Stimulated activated CD8-positive, alpha-beta memory T cell treated with anti-CD3 and anti-CD28 coated beads, Interleukin-4, amount 100 ng/mL, for 1 hour (primary cell): ENCODE measurements around the gene KIF16B.

Experiments used
- DNase-seq, 2 donors: peaks; one replicate each; pipeline ENCODE4 v3.0.0-alpha.2; 2020; ENCODE audit warnings: low read depth in 2 of 2, low spot score in 1 of 2

KIF16B gene

DNA sequence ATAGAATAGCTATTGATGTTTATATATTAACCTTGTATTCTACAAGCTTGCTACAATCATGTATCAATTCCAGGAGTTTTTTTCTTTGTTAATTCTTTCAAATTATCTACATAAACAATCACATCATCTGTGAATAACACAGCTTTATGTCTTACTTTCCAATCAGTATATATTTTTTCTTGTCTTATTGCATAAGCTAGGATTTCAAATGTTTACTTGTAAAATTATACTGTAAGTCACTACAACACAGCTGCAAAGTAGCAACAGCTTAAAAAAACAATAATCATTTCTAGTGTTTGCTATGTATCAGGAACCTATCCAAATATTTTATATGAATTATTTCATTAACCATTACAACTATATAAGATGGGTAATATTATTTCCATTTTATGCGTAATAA is 270.4 kb downstream of the KIF16B start:
- DNase-seq = no peak

DNA sequence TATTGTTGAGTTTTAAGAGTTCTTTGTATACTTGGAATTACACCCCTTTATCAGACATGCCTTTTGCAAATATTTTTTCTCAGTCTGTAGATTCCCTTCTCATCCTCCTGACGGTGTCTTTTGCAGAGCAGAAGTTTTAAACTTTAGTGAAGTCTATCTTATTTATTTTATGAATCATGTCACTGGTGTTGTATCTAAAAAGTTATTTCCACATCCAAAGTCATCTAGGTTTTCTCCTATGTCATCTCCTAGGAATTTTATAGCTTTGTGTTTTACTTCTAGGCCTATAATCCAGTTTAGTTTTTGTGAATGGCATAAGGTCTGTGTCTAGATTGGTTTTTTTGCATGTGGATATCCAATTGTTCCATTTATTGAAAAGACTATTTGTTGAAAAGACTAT is 271.3 kb downstream of the KIF16B start:
- DNase-seq = no peak

DNA sequence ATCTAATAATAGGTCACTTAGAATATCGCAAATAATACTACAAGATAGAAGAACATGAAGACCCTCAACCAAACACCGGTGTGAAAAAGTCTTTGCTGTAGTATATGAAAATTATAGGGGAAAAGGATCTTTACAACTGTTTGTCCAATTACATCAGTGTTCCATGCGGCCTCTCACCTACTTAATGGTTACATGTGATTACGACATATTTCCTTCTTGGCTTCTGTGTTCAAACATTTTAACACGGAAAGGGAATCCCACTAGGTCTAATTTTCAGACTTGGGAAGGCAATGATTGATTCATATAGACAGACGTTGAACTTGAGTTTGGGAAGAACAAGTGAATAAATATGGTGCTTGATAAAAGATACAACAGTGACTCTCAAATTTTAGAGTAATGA is 273.4 kb downstream of the KIF16B start:
- no peak for DNase-seq

DNA sequence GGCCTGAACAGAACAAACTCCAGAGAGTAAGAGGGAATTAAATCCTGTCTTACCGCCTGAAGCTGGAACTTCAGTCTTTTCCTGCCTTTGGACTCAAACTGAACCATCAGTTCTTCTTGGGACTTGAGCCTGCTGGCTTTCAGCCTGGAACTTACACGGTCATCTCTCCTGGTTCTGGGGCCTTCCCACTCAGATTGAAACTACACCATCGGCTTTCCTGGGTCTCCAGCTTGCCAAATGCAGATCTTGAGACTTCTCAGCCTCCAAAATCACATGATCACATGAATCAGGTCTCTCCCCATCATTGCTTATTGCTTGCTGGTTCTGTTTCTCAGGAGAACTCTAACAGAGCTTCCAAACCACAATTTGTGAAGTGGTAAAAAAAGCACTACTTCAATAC is 276.3 kb downstream of the KIF16B start:
- DNase-seq = no peak

DNA sequence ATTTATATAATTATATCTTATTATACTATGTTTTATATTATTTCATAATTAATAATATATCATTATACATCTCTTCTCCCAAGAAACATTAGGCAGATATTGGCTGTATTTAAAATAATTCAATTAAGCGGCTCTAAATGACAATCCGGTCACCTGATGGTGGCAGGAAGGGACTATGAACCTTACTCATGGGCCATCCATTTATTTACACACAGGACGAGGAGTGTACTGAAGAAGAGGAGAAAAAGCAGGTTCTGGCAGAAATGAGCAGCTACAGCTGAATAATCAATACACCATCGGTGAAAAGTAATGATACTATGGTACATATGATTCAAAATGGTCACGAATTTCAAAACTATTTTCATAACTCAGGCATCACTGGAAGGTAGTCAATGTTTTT is 277.7 kb downstream of the KIF16B start:
- DNase-seq = no peak

DNA sequence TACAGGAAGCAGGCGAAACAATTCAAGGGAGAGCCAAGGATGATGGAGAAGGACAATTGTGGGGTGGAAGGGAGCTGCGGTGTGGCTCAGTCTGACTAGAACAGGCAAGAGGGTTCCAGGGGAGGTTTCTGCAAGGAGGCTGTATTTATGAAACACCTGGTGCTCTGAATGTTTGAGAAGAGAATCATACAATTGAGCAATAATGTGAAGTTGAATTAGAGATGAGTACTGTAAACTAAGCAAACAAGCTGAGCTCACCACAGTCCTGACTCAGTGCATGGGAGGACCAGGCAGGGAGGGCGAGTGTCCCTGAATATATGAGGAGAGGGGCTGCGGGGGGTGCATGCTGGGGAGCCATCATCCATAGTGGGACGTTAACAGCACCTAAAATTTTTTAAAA is 279.7 kb downstream of the KIF16B start:
- DNase-seq = no peak

DNA sequence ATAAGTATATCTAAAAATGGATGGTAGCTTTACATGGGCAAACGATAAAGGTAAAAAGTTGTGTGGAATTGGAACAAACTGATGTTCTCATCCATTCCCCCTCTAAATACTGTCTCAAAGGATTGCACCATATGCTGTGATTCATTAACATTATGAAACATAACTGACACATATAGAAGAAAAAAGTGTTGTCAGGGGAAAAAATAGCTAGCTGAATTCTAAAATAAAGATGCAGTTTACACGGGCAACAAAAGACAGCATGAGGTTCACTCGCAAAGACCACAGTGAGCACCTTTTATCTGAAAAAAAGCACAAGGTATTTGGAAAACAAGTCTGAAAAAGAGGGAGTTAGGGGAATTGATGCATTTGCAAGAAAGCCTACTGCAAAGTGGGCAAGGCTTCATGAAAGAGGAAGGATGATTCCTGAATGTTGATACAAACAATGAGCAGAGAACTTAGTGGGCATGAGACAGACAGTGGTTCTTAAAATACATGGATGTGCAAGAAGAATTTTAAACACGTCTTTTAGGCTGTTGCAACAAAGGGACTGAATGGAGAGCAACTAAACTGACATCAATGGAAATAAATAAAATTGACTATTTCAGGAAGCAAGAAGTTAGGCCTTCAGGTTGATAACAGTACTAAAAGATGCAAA is 280.9 kb downstream of the KIF16B start:
- DNase-seq = no peak

DNA sequence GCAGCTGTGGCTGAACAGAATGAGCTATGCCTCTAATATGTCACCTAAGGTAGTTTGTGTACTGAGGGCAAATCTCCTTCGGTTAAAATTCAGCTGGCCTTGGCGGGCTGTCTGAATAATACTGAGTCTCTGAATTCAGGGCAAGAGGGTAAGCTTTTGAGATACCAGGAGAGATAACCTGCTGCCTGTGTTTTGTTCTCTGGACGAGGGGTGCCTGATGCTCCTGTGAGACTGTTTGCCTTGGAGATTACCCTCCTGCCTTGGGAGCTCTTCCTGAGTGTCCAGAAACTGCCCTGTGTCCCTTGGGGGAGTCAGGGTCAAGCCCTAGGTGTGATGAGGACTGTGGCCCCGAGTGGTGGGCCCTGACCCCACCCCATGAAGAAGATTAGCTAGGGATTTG is 282.9 kb downstream of the KIF16B start:
- no peak for DNase-seq

DNA sequence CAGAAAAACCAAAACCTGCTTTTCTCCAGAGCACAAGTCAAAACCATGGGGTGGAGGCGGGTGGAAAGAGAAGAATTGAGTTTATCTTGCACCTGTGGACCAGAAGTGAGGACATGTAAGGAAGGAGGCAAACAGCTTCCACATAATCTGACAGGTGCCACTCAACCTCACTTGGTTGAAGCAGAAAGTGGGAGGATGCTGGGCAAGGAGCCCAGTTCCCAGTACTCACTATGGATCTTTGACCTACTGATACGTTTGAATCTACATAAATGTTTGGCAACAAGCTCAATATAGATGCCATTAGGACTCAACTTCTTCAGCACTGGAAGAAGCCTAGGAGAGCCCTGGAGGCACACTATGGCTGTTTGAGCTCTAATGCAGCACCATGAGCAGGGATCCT is 285.5 kb downstream of the KIF16B start:
- DNase-seq = no peak

DNA sequence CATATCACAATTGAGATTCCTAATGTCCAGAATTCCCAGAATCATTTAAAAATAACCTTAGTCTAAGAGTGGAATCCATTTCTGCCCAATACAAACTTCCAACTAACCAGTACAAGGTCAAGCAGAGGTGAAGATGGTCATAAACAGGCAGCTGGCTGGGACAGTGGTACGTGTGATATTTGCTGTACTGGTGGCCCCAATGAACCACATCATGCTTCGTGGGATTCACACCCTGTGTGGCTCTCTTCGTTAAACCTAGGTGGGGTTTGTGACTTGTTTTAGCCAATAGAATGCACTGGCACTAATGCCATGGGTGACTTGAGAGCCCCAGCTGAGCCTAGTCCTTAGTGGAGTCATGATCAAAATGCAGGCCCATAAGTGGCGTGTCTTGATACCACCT is 286.6 kb downstream of the KIF16B start:
- DNase-seq = no peak

DNA sequence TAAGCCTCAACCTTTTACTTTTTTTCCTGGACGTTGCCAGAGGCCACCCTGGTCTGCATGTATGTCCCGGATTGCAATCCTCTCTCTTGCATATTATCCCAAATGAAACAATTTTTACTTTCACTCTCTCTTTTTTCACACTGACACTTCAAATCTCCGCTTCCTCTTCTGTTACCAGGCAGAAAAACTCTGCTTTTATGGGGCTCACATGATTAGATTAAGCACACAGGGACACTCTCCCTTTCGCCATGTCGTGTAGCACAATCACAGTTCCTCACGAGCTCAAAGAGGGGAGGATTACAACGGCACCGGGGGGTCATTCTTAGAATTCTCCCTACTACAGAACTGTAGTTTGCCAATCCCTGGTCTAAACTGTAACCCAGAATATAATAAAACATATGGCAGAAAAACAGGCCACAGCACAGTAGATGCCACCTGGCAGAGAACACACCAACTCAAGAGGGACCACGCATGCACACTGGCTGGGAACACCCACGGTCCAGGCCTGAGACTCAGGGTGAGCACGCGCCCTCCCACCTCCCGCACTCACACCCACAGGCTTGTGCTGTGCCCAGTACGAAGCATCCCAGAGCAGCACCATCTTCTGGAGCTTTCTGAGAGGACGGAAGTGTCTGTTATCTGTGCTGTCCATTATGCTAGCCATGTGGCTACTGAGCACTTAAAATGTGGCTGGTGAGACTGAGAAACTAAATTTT is 288.7 kb downstream of the KIF16B start:
- DNase-seq = no peak

DNA sequence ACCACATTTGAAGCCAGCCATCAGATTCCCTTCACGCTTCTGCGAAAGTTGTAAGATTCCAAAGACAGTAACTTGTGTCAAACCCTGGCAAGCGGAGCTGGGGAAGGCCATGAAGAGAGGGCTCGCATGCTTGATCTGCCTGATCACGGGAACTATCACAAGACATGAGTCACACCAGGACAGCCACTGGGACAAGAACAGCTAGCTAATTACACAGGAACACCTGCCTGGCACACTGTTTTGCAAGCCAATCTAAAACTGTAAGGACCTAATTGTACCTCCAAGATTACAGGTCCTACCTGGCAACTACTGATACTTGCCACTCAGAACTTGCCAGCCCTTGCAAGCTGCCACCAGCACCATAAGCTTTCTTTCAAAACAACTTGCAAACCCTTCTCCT is 289.3 kb downstream of the KIF16B start:
- no peak for DNase-seq

DNA sequence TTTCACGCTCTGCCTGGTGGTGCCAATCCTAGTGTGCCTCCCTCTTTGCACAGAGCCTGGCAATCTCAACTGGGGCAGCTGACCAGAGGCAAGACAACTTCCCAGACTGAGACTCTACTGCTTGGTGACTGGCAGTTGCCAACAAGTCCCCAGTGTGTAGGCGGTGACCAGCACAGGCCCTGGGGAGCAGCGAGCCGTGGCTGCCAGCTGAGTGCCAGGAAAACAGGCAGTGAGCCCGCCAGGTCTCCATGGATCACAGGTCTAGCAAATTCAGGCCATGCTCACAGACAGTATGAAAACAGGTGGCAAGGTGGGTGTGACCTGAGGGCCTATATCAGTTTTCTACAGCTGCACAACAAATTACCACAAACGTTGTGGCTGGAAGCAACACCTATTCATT is 289.9 kb downstream of the KIF16B start:
- no peak for DNase-seq

DNA sequence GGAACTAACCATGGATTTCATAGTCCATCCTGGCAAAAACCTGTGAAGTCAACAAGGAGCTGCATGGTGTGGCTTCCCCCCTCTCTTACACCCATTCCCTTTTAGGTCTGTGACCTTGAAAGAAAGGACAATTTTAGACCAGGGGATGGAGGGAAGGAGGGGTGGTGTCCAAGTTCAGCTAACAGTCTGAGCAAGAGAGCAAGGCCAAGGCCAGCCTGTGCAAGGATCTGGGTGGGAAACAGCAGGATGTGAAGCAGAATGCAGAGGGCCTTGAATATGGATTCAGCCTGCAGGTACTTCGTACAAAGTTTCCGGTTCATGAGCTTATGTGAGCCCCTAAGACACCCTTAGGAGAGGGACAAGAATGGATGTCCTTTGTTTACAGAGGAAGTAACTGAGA is 293.0 kb downstream of the KIF16B start:
- no peak for DNase-seq

DNA sequence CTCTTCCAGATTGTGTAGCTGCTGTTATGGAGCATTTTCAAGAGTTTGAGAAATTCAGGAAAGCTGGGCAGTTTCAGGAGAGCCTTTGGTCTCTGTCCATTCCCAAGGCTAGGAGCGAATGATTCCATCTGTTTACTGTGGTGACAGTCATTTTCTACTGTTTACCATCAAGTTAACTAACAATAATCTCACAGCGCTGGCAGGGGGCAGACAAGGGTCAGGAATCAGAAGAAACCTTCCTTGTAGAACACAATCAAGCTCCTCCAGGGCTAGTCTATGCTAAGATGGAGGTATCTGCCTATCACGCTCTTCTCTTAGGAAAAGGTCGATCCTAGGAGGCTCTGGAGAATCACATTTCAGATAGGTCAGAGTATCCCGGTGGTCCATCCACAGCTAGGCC is 293.9 kb downstream of the KIF16B start:
- no peak for DNase-seq

DNA sequence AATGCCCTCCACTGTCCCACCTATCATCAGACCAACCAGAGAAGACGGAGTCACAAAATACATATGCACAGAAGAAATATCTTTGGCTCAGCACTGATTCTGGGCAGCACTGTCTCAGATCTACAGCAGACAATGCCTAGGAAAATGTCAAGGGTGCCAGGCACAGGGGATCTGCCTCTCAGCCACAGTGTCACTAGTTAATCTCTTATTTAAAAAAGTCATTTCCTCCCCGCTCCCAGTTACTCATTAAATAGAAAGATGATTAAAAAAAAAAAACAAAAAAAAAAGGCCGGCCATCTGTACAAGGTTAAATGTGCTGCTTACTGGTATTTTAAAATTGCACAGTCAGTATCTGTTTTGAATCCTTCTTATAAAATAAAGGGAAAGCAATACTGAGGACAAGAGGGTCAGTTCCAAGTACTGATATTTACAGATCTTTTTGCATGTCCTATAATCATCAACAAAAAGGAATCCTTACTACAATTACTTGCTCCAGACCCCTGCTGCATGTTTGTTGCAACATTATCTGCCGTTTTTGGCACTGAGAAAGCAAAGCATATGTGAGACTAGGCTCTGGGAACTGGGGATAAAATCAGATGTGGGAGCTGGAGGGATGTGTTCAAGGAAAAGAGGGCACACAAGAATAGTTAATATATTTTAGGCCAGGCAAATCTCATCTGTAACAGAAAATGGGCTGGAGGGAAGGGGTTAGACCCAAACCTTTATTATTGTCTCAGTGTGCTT is 299.3 kb downstream of the KIF16B start:
- no peak for DNase-seq

DNA sequence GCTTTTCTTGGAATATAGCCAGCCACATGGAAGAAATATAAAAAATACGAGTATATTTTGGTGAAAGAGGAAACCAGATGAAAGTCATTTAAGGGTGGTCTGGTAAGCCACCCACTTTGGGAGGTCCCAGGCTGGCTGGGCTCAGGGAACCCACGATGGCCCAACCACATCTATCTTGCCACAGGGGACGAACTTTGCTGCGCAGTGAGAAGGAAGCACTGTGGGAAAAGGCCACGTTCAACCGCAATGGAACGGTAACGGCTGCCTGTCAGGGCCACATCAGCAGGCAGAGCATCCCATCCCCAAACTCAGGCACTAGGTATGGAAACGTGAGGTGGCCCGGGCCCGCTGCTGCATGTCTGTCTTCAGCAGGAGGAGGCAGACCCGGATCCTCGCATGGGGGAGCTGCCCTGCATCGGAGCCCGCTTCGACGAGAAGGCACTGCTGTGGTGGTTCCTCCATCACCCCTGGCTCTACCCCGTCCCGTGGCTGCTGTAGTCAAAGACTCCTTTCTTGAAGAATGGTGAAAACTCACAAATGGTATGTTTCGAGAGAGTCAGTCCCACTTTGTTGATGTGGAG is 300.4 kb downstream of the KIF16B start:
- no peak for DNase-seq

DNA sequence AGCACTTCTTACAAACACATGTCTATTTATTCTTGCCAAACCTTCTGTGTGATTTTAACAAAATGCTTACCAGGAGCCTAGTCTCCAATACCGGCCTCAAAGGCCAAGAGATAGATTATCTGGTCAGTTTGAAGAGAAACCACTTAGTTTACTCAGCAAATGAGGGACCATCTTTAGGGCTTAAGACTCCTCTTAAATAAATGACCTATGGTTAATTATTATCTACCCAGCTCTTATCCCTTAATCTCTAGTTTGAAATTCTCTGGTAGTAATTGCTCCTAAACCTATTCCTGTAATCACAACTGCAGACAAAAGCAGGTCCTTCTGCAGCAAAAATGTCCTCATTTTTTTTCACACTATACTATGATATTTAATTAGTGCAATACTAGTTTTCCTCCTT is 301.8 kb downstream of the KIF16B start:
- DNase-seq = no peak

DNA sequence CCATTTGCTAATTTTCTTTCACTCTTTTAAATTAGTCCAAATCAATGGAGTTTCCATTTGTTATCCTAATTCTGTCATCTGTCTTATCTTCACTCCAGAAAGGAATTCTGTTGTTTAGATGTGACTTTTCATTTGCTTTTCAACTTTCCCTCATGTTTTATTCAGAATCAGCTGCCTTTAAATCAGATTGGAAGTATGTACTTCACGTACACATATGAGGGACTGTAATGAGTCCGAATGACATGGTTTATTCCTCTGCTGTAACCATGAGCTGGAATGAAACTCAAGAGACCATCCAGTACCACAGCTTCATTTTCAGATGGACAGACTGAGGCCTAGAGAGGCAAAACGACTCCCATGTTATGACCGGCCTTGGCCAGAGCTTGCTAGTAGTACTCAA is 302.3 kb downstream of the KIF16B start:
- DNase-seq = no peak

DNA sequence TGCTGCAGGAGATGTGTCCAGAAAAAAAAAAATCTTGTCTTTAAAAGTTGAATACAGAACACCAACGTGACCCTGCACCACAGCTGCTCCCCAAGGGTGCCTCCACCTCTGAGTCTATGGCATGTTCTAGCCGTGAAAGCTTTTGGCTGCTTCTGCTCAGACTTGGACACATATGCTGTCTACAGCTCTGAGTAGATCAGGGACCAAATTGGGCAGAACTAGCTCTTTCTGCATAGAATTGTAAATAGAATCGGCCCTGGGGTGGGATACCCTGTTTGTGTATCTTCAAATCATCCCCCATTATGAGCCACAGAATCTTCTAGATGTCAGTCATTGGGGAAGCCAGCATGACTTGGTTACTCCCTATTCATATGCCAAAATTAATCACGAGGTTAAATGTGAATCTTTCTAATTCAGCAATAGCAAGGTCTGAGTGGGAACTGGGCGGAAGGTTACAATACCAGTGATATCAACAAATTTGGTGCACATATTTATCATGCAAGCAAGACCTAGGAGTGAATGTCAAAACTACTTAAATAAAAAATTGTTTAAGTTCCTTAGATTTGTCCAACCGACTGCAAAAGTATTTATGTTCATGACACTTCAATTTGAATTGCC is 302.8 kb downstream of the KIF16B start:
- no peak for DNase-seq

DNA sequence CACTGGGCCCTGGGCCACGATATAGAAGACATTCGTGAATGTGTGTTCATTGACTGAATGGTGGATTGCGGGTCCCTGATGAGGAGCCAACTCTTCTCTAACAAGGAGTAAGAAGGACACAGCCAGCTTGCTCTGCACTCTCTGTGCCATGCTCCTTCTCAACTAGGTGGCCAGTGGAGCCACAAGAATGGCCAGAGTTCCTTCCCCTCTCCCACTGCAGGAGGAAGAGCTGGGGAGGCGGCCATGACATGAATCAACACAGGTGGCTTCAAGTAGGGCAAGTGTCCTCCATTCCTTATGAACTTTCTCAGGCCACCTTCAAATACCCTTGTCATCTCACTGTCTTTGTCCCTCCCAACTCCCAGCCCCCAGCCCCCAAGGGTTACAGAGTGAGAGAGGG is 305.7 kb downstream of the KIF16B start:
- no peak for DNase-seq

DNA sequence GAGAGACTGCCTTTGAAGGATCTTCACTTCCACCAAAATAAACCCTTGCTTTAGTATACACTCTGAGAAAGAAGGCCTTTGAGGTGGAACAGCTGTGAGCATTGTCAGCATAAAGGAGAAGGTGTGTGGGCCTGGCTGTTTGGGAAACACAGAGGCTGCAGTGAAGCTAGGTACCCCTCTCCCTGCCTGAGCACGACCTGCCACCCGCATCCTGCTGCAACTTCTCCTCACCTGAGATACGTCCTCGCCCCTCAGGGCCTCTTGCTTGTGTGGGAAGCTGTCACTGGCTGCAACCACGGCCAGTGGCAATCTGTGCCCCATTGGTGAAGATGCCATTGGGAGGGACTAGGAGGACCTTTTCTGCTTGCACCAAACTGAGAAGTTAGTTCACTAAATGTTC is 307.9 kb downstream of the KIF16B start:
- no peak for DNase-seq
